ENCODE data around the gene DRD2.

Gene DRD2

DNA sequence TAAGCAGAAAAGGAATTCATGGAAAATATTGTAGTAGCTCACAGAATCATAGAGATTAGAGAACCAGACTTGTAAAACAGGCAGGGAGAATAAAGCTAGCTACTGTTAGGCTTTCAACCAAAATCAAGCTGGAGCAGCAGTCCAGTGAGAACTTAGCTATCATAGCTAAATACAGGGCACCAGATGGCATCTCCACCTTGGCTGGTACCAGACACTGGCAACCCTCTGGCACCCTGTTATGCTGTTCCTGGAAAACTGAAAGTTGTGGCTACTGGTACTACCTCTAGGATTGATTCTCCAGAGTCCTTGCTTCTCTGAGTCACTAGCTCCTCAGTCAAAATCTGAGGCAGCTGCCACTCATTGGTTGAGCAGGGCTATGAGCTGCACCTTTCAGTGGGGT, 6.0 kb upstream of the DRD2 start:
- TF ChIP-seq, protein P1, sequence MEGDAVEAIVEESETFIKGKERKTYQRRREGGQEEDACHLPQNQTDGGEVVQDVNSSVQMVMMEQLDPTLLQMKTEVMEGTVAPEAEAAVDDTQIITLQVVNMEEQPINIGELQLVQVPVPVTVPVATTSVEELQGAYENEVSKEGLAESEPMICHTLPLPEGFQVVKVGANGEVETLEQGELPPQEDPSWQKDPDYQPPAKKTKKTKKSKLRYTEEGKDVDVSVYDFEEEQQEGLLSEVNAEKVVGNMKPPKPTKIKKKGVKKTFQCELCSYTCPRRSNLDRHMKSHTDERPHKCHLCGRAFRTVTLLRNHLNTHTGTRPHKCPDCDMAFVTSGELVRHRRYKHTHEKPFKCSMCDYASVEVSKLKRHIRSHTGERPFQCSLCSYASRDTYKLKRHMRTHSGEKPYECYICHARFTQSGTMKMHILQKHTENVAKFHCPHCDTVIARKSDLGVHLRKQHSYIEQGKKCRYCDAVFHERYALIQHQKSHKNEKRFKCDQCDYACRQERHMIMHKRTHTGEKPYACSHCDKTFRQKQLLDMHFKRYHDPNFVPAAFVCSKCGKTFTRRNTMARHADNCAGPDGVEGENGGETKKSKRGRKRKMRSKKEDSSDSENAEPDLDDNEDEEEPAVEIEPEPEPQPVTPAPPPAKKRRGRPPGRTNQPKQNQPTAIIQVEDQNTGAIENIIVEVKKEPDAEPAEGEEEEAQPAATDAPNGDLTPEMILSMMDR (IDR thresholded peaks at IDR 0.05; ENCODE audit: low read depth, low read length, missing control alignments): no peak
- Histone ChIP-seq H3K27ac (no peak overlapping the region), H3K36me3 (replicated peaks) (no peaks in the 10 kb centered on the region), H3K27me3 (replicated peaks) (peaks cover 9% of the 10 kb centered on the region), H3K4me3 (ENCODE audit: low read depth, low read length) (no peak overlapping the region)
- in situ Hi-C loops (cut with HindIII; ENCODE audit: low pct_ligation_motif_present, low sequenced_read_pairs): no loop called here
- DNase-seq: no peak

DNA sequence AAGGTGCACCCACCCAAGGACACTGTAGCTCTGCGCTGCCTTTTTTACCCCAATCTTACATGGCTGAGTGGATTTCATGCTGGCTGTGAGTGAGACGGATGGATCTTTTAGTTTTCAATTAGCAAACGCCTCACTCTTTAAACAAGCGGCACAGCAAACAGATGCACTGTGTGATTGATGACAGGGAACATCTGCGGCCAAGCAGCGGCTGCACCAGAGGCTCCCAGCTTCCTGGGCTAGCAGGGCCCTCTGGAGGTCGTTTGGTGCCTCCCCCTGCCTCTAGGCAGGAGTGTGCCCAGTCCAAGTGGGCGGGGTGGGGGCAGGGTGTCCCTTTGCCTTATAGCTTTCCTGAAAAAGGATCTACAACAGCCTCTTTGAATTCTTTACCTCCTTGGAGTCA, 2.1 kb upstream of the DRD2 start:
- TF ChIP-seq, protein P1 (IDR thresholded peaks at IDR 0.05; ENCODE audit: low read depth, low read length, missing control alignments): peak; percentile 35
- in situ Hi-C loops (cut with HindIII; ENCODE audit: low pct_ligation_motif_present, low sequenced_read_pairs): no loop called here
- Histone ChIP-seq H3K27me3 (replicated peaks) (peaks cover 29% of the 10 kb centered on the region), H3K36me3 (replicated peaks) (no peaks in the 10 kb centered on the region), H3K4me3 (ENCODE audit: low read depth, low read length) (no peak overlapping the region), H3K27ac (no peak overlapping the region)
- no peak for DNase-seq

DNA sequence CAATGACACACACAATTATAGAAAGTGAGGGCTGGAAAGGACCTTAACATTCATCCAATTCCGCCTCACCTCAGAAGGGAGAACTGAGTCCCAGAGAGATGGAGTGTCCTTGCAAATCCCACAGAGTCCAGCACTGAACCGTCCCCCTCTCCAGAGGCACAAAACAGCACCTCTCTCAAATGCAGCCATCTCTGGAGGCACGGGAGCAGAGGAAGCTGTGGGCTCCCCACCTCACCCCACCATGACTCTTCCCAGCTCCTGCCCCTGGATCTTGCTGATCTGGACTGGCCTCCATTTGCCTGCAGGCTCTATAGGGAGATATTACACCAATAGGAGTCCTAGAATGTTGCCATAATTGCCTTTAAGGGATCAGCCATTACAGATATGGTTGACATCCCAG, 1.4 kb upstream of the DRD2 start:
- Histone ChIP-seq H3K27ac (no peak overlapping the region), H3K27me3 (replicated peaks) (peaks cover 29% of the 10 kb centered on the region), H3K4me3 (ENCODE audit: low read depth, low read length) (no peak overlapping the region), H3K36me3 (replicated peaks) (no peaks in the 10 kb centered on the region)
- in situ Hi-C loops (cut with HindIII; ENCODE audit: low pct_ligation_motif_present, low sequenced_read_pairs): no loop called here
- TF ChIP-seq, protein P1 (IDR thresholded peaks at IDR 0.05; ENCODE audit: low read depth, low read length, missing control alignments): no peak
- no peak for DNase-seq

DNA sequence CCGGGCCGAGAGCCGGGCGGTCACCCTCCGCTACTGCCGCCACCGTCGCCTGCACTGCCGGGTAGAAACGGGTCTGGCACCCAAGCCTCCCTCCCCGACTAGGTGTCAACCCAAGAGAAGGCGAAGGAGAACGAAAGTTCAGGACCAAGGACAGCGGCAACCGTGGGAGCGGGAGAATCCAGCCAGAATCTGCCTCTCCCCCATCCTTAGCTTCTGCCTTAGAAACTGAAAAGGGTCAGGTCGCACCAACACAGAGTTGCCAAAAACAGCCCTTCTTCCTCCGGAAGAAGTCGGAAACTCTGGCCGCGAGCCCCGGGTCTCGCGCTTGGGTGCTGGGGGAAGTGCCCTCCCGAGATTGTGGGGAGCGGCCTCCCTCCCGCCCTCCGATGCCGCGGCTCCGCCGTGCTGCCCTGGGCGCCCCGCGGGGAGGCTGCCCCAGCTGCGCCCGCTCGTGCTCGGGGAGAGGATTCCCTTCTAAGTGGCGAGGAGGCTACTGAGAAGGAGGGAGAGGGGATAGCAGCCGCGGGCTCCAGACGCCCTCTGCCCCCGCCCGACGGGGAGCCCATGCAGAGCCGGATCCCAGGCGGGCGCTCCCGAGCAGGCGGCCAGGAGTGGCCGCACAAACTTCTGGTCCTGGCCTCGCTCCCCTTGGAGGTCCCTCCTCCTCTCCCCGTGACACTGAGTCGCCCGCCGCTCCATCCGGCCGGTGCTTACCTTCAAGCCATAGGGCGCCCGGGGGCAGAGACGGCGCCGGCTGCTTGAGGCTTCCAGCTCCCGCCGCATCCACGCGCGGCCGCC, 637 bp downstream of the DRD2 start:
- H3K27ac ChIP-seq: no peak overlapping the region
- peak; percentile 63 for DNase-seq

DNA sequence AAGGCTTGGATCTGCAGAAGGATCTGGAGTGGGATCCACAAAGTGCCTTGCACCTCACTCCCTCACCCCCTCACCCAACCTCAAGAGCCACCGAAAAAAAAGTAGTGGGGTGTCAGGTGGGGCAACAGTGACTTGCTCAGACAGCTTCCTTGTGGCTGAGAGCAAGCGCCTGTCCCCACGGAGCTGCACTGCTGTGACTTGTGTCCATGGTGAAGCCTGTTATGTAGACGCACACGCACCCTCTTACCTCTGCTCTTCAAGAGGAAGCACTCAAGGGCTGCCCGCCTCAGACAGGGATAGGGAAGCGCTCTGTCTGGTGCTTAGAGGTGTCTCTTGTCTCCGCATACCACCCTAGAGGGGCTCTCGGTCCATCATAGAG, 1.2 kb downstream of the DRD2 start:
- in situ Hi-C loops (cut with HindIII; ENCODE audit: low pct_ligation_motif_present, low sequenced_read_pairs): no loop called here
- TF ChIP-seq, protein P1 (IDR thresholded peaks at IDR 0.05; ENCODE audit: low read depth, low read length, missing control alignments): no peak
- Histone ChIP-seq H3K27ac (no peak overlapping the region), H3K36me3 (replicated peaks) (no peaks in the 10 kb centered on the region), H3K27me3 (replicated peaks) (peaks cover 29% of the 10 kb centered on the region), H3K4me3 (ENCODE audit: low read depth, low read length) (no peak overlapping the region)
- DNase-seq: no peak

More for the DNA sequence above, 637 bp downstream of the DRD2 start:
- TF ChIP-seq, protein P1 (IDR thresholded peaks at IDR 0.05; ENCODE audit: low read depth, low read length, missing control alignments): no peak
- Histone ChIP-seq H3K4me3 (ENCODE audit: low read depth, low read length) (no peak overlapping the region), H3K27me3 (replicated peaks) (peaks cover 29% of the 10 kb centered on the region), H3K36me3 (replicated peaks) (no peaks in the 10 kb centered on the region)
- in situ Hi-C loops (cut with HindIII; ENCODE audit: low pct_ligation_motif_present, low sequenced_read_pairs): no loop called here

DNA sequence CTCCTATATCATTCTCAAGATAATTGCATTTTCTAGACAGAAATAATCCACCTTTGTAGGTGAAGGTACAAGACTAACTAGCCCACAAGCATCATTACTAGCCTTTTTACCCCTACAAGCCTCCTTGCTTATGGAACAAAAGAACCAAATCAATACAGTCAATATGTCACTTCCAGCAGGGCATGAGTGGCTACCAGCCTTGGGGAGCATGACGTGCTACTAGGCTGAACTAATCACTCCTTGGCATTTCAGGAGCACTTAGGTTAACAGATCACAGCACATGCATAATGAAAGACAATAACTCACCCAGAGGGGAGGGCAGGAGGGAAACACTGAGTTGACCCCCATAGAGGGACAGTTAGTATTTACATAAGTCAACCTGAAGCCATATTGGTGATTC, 2.7 kb downstream of the DRD2 start:
- Histone ChIP-seq H3K27ac (no peak overlapping the region), H3K36me3 (replicated peaks) (no peaks in the 10 kb centered on the region), H3K4me3 (ENCODE audit: low read depth, low read length) (no peak overlapping the region), H3K27me3 (replicated peaks) (peaks cover 29% of the 10 kb centered on the region)
- TF ChIP-seq, protein P1 (IDR thresholded peaks at IDR 0.05; ENCODE audit: low read depth, low read length, missing control alignments): no peak
- in situ Hi-C loops (cut with HindIII; ENCODE audit: low pct_ligation_motif_present, low sequenced_read_pairs): no loop called here
- no peak for DNase-seq
